Astrocyte of the cerebellum (primary cell): ENCODE results near the gene SPATA31C2.

Experiments
- DNase-seq: peaks from one replicate; pipeline ENCODE4 v3.0.0-alpha.2; 2011; ENCODE audit warnings: low read depth
- H3K4me3 ChIP-seq: 2 replicates; pipeline ENCODE4 v1.5.1; 2011; ENCODE audit warnings: mild to moderate bottlenecking, low read depth, low read length, moderate library complexity
- CTCF ChIP-seq: IDR thresholded peaks from 2 replicates; pipeline ENCODE4 v1.5.1; 2012; ENCODE audit warnings: low read length, low read depth, moderate library complexity, mild to moderate bottlenecking; ENCODE audit errors: missing control alignments
- in situ Hi-C: cut with HindIII; loops from 2 replicates; pipeline ENCODE4 v1.10.0; 2017; ENCODE audit warnings: low sequenced_read_pairs

SPATA31C2 gene

GRCh38 chr9:88179062-88179521, 40.8 kb upstream of the SPATA31C2 start:
- in situ Hi-C loops: no loop called here
- no peak for DNase-seq

GRCh38 chr9:88178641-88179040, 40.4 kb upstream of the SPATA31C2 start:
- no peak for TF ChIP-seq CTCF
- no peak overlapping the region for H3K4me3 ChIP-seq
- in situ Hi-C loops: no loop called here
- DNase-seq: no peak

More at GRCh38 chr9:88179062-88179521, 40.8 kb upstream of the SPATA31C2 start:
- H3K4me3 ChIP-seq: no peak overlapping the region
- no peak for TF ChIP-seq CTCF

- TF ChIP-seq CTCF: no peak
- in situ Hi-C loops: no loop called here
- no peak for DNase-seq
- H3K4me3 ChIP-seq: no peak overlapping the region
Observed at GRCh38 chr9:88177371-88177770, 39.1 kb upstream of the SPATA31C2 start.

GRCh38 chr9:88174324-88174723, 36.0 kb upstream of the SPATA31C2 start:
- in situ Hi-C loops: no loop called here
- peak; percentile 20 for TF ChIP-seq CTCF
- no peak for DNase-seq
- H3K4me3 ChIP-seq: no peak overlapping the region

- no peak overlapping the region for H3K4me3 ChIP-seq
- peak; percentile 53 for DNase-seq
- TF ChIP-seq CTCF: peak; percentile 80
- in situ Hi-C loops: no loop called here
Observed at GRCh38 chr9:88173378-88173999, 35.2 kb upstream of the SPATA31C2 start.

GRCh38 chr9:88169700-88170099, 31.4 kb upstream of the SPATA31C2 start:
- no peak overlapping the region for H3K4me3 ChIP-seq
- in situ Hi-C loops: no loop called here
- DNase-seq: no peak
- TF ChIP-seq CTCF: no peak
